Astrocyte of the cerebellum (primary cell): Measurements from ENCODE around the gene RPS4Y2.

Experiments
- DNase-seq: peaks from one replicate; pipeline ENCODE4 v3.0.0-alpha.2; 2011; ENCODE audit warnings: low read depth
- H3K4me3 ChIP-seq: 2 replicates; pipeline ENCODE4 v1.5.1; 2011; ENCODE audit warnings: mild to moderate bottlenecking, low read depth, low read length, moderate library complexity
- CTCF ChIP-seq: IDR thresholded peaks from 2 replicates; pipeline ENCODE4 v1.5.1; 2012; ENCODE audit warnings: low read length, low read depth, moderate library complexity, mild to moderate bottlenecking; ENCODE audit errors: missing control alignments
- in situ Hi-C: cut with HindIII; loops from 2 replicates; pipeline ENCODE4 v1.10.0; 2017; ENCODE audit warnings: low sequenced_read_pairs

RPS4Y2 gene

GRCh38 chrY:20802659-20803058 lies 46.8 kb downstream of the RPS4Y2 start:
- no peak for TF ChIP-seq CTCF
- no peak for DNase-seq
- in situ Hi-C loops = no loop called here
- no peak overlapping the region for H3K4me3 ChIP-seq

GRCh38 chrY:20806243-20806642 lies 50.3 kb downstream of the RPS4Y2 start:
- no peak for TF ChIP-seq CTCF
- in situ Hi-C loops = no loop called here
- no peak overlapping the region for H3K4me3 ChIP-seq
- DNase-seq = no peak

GRCh38 chrY:20813459-20813858 lies 57.6 kb downstream of the RPS4Y2 start:
- TF ChIP-seq CTCF = no peak
- H3K4me3 ChIP-seq = no peak overlapping the region
- in situ Hi-C loops = no loop called here
- DNase-seq = no peak

GRCh38 chrY:20814794-20815193 lies 58.9 kb downstream of the RPS4Y2 start:
- no peak overlapping the region for H3K4me3 ChIP-seq
- no peak for DNase-seq
- TF ChIP-seq CTCF = no peak
- in situ Hi-C loops = no loop called here

- H3K4me3 ChIP-seq = no peak overlapping the region
- TF ChIP-seq CTCF = no peak
- no peak for DNase-seq
- in situ Hi-C loops = no loop called here
Observed at GRCh38 chrY:20817067-20817466, 61.2 kb downstream of the RPS4Y2 start.
